Upper lobe of left lung (tissue), 4 donors: Measurements from ENCODE around the gene BPI.

ENCODE experiments used
- CTCF ChIP-seq, 6 experiments: fragments of 450-650 bp in 4 of 6; fragments of 200-600 bp in 2 of 6; sonication (generic) in 2 of 6; IDR thresholded peaks; one replicate each; pipeline ENCODE4 v1.5.1; 2016 to 2019; ENCODE audit warnings: antibody characterized with exemption in 6 of 6
- POLR2A ChIP-seq, 4 donors: fragments of 450-650 bp; IDR thresholded peaks; one replicate each; pipeline ENCODE4 v1.5.1; 2016 to 2017; ENCODE audit warnings: antibody characterized with exemption in 4 of 4, mild to moderate bottlenecking in 2 of 4

DNA sequence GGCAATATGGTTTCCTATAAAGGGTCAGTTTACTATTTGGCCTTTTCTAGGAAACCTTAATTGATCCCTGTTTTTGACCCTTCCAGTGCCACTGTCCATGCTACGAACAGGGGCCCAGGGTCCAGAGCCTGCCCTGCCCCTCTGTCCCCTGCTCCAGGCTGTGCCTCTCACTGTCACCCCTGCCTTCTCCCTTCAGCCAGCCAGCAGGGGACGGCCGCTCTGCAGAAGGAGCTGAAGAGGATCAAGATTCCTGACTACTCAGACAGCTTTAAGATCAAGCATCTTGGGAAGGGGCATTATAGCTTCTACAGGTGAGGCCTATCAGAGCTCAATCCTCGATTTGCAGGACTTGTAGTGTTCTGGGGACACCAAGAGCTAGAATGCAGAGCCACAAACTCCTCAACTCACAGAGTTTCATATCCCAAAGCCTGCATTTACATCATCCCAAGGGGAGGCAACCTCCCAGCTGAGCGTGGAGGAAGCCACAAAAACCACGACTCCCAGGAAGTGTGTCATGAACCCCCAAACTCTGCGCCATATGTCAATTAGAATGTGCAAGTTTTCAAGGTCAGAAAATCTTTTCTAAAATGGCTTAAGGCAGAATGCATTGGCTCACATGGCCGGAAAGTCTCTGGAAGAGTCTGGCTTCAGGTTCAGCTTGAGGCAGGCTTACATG lies 3.6 kb downstream of the BPI start:
- TF ChIP-seq CTCF (IDR thresholded peaks at IDR 0.05): no peak
- no peak for TF ChIP-seq POLR2A (IDR thresholded peaks at IDR 0.05)
